GM23338 (cell line): ENCODE results near the gene EYA4.

Source experiments
- EZH2 ChIP-seq: fragments of 200-600 bp; sonication (generic); IDR thresholded peaks from one replicate; pipeline ENCODE4 v1.8.0; 2017; ENCODE audit warnings: antibody characterized with exemption, mild to moderate bottlenecking, low read depth; ENCODE audit not compliant: unreplicated experiment
- TF ChIP-seq, protein P1 (sequence below), 2 experiments: fragments of 200-600 bp in 1 of 2; sonication (generic) in 1 of 2; conservative IDR thresholded peaks; 2 replicates each; pipeline versions ENCODE4 v1.5.1 to v1.6.1; 2016 to 2017; ENCODE audit warnings: antibody characterized with exemption in 2 of 2, low read depth in 2 of 2, mild to moderate bottlenecking in 2 of 2, moderate library complexity in 1 of 2

DNA sequence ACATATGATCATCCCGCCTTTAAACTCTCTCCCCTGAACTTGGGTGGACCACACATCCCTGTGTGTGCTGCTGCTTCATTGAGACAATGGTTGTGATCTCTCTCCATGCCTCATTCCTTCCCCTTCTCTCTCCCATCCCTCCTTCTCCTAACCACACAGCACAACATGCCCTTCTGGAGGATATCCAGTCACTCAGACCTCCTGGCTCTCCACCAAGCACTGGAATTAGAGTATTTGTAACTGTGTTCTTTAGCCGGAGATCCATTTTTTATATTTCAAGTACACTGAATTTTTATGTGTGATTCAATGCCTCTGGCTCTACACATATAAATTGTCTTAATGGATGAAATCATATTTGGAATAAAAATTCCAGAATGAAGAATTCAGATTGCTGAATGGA lies 287.4 kb downstream of the EYA4 start:
- TF ChIP-seq EZH2 = no peak
- TF ChIP-seq, protein P1, sequence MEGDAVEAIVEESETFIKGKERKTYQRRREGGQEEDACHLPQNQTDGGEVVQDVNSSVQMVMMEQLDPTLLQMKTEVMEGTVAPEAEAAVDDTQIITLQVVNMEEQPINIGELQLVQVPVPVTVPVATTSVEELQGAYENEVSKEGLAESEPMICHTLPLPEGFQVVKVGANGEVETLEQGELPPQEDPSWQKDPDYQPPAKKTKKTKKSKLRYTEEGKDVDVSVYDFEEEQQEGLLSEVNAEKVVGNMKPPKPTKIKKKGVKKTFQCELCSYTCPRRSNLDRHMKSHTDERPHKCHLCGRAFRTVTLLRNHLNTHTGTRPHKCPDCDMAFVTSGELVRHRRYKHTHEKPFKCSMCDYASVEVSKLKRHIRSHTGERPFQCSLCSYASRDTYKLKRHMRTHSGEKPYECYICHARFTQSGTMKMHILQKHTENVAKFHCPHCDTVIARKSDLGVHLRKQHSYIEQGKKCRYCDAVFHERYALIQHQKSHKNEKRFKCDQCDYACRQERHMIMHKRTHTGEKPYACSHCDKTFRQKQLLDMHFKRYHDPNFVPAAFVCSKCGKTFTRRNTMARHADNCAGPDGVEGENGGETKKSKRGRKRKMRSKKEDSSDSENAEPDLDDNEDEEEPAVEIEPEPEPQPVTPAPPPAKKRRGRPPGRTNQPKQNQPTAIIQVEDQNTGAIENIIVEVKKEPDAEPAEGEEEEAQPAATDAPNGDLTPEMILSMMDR (conservative IDR thresholded peaks at IDR 0.05; ENCODE audit: low read depth in 2 of 2) = no peak
